ENCODE measurements around the gene MUTYH.
"Not testable (repeated sequence)": the region's sequence is repeated elsewhere in the genome, so short reads cannot be mapped to it uniquely, and the experiment has no call there.

MUTYH gene

GRCh38 chr1:45365051-45365450, 24.8 kb upstream of the MUTYH start:
- no peak overlapping the region for H3K4me3 ChIP-seq (ENCODE audit: low read length)
- H3K36me3 ChIP-seq (ENCODE audit: insufficient read depth, low read length), result no peaks in the 10 kb centered on the region
- H2AFZ ChIP-seq (ENCODE audit: low read depth, low read length), result no peak overlapping the region
- H3K4me1 ChIP-seq (ENCODE audit: insufficient read depth, low read length), result peaks cover 2% of the 10 kb centered on the region
- H3K27me3 ChIP-seq (ENCODE audit: insufficient read depth, low read length), result peaks cover 10% of the 10 kb centered on the region
- H3K9me3 ChIP-seq (ENCODE audit: low read length), result no peaks in the 10 kb centered on the region

GRCh38 chr1:45364294-45364693, 24.1 kb upstream of the MUTYH start:
- no peak overlapping the region for H3K4me3 ChIP-seq (ENCODE audit: low read length)
- no peaks in the 10 kb centered on the region for H3K36me3 ChIP-seq (ENCODE audit: insufficient read depth, low read length)
- peaks cover 10% of the 10 kb centered on the region for H3K27me3 ChIP-seq (ENCODE audit: insufficient read depth, low read length)
- H3K4me1 ChIP-seq (ENCODE audit: insufficient read depth, low read length), result peaks cover 4% of the 10 kb centered on the region
- no peak overlapping the region for H2AFZ ChIP-seq (ENCODE audit: low read depth, low read length)
- H3K9me3 ChIP-seq (ENCODE audit: low read length), result no peaks in the 10 kb centered on the region

- not testable (repeated sequence) for H3K4me3 ChIP-seq (ENCODE audit: low read length); H3K4me1 ChIP-seq (ENCODE audit: insufficient read depth, low read length)
- peaks cover 10% of the 10 kb centered on the region for H3K27me3 ChIP-seq (ENCODE audit: insufficient read depth, low read length)
These were observed 20.7 kb upstream of the MUTYH start for GRCh38 chr1:45360981-45361380.

GRCh38 chr1:45359882-45360513, 19.8 kb upstream of the MUTYH start:
- H3K27me3 ChIP-seq (ENCODE audit: insufficient read depth, low read length), result peaks cover 9% of the 10 kb centered on the region
- no peaks in the 10 kb centered on the region for H3K36me3 ChIP-seq (ENCODE audit: insufficient read depth, low read length)
- peaks cover 4% of the 10 kb centered on the region for H3K4me1 ChIP-seq (ENCODE audit: insufficient read depth, low read length)
- peak overlapping the region; percentile 8 for H2AFZ ChIP-seq (ENCODE audit: low read depth, low read length)
- H3K9me3 ChIP-seq (ENCODE audit: low read length), result no peaks in the 10 kb centered on the region
- H3K4me3 ChIP-seq (ENCODE audit: low read length), result no peak overlapping the region

More at GRCh38 chr1:45360981-45361380, 20.7 kb upstream of the MUTYH start:
- H2AFZ ChIP-seq (ENCODE audit: low read depth, low read length); H3K36me3 ChIP-seq (ENCODE audit: insufficient read depth, low read length); H3K9me3 ChIP-seq (ENCODE audit: low read length): not testable (repeated sequence)

- H3K9me3 ChIP-seq (ENCODE audit: low read length), result no peaks in the 10 kb centered on the region
- H2AFZ ChIP-seq (ENCODE audit: low read depth, low read length), result no peak overlapping the region
- no peak overlapping the region for H3K4me3 ChIP-seq (ENCODE audit: low read length)
- H3K27me3 ChIP-seq (ENCODE audit: insufficient read depth, low read length), result no peaks in the 10 kb centered on the region
- H3K36me3 ChIP-seq (ENCODE audit: insufficient read depth, low read length), result no peaks in the 10 kb centered on the region
- H3K4me1 ChIP-seq (ENCODE audit: insufficient read depth, low read length), result peaks cover 4% of the 10 kb centered on the region
These were observed 15.9 kb upstream of the MUTYH start for GRCh38 chr1:45356186-45356585.

GRCh38 chr1:45355683-45356082, 15.4 kb upstream of the MUTYH start:
- Histone ChIP-seq H3K36me3 (ENCODE audit: insufficient read depth, low read length) (no peaks in the 10 kb centered on the region), H3K27me3 (ENCODE audit: insufficient read depth, low read length) (no peaks in the 10 kb centered on the region)

GRCh38 chr1:45354838-45355237, 14.6 kb upstream of the MUTYH start:
- no peak overlapping the region for H3K4me3 ChIP-seq (ENCODE audit: low read length)
- H2AFZ ChIP-seq (ENCODE audit: low read depth, low read length), result no peak overlapping the region
- peaks cover under 1% of the 10 kb centered on the region for H3K4me1 ChIP-seq (ENCODE audit: insufficient read depth, low read length)
- no peaks in the 10 kb centered on the region for H3K36me3 ChIP-seq (ENCODE audit: insufficient read depth, low read length)
- no peaks in the 10 kb centered on the region for H3K9me3 ChIP-seq (ENCODE audit: low read length)
- no peaks in the 10 kb centered on the region for H3K27me3 ChIP-seq (ENCODE audit: insufficient read depth, low read length)

More at GRCh38 chr1:45355683-45356082, 15.4 kb upstream of the MUTYH start:
- Histone ChIP-seq H2AFZ (ENCODE audit: low read depth, low read length) (no peak overlapping the region), H3K4me3 (ENCODE audit: low read length) (no peak overlapping the region), H3K4me1 (ENCODE audit: insufficient read depth, low read length) (peaks cover 4% of the 10 kb centered on the region), H3K9me3 (ENCODE audit: low read length) (no peaks in the 10 kb centered on the region)

- Histone ChIP-seq H3K9me3 (ENCODE audit: low read length) (no peaks in the 10 kb centered on the region), H3K36me3 (ENCODE audit: insufficient read depth, low read length) (no peaks in the 10 kb centered on the region), H2AFZ (ENCODE audit: low read depth, low read length) (no peak overlapping the region), H3K4me1 (ENCODE audit: insufficient read depth, low read length) (no peaks in the 10 kb centered on the region), H3K4me3 (ENCODE audit: low read length) (no peak overlapping the region), H3K27me3 (ENCODE audit: insufficient read depth, low read length) (no peaks in the 10 kb centered on the region)
These were observed 13.4 kb upstream of the MUTYH start for GRCh38 chr1:45353685-45354084.

GRCh38 chr1:45351508-45351907, 11.3 kb upstream of the MUTYH start:
- Histone ChIP-seq H2AFZ (ENCODE audit: low read depth, low read length) (no peak overlapping the region), H3K9me3 (ENCODE audit: low read length) (no peaks in the 10 kb centered on the region), H3K4me1 (ENCODE audit: insufficient read depth, low read length) (no peaks in the 10 kb centered on the region)

GRCh38 chr1:45348966-45349677, 8.9 kb upstream of the MUTYH start:
- Histone ChIP-seq H3K27me3 (ENCODE audit: insufficient read depth, low read length) (no peaks in the 10 kb centered on the region), H3K36me3 (ENCODE audit: insufficient read depth, low read length) (peaks cover 8% of the 10 kb centered on the region), H2AFZ (ENCODE audit: low read depth, low read length) (no peak overlapping the region), H3K9me3 (ENCODE audit: low read length) (no peaks in the 10 kb centered on the region), H3K4me3 (ENCODE audit: low read length) (no peak overlapping the region), H3K4me1 (ENCODE audit: insufficient read depth, low read length) (no peaks in the 10 kb centered on the region)

More at GRCh38 chr1:45351508-45351907, 11.3 kb upstream of the MUTYH start:
- no peaks in the 10 kb centered on the region for H3K27me3 ChIP-seq (ENCODE audit: insufficient read depth, low read length)
- no peak overlapping the region for H3K4me3 ChIP-seq (ENCODE audit: low read length)
- H3K36me3 ChIP-seq (ENCODE audit: insufficient read depth, low read length), result no peaks in the 10 kb centered on the region

GRCh38 chr1:45348609-45348965, 8.3 kb upstream of the MUTYH start:
- no peak overlapping the region for H2AFZ ChIP-seq (ENCODE audit: low read depth, low read length)
- no peaks in the 10 kb centered on the region for H3K27me3 ChIP-seq (ENCODE audit: insufficient read depth, low read length)
- no peak overlapping the region for H3K4me3 ChIP-seq (ENCODE audit: low read length)
- peaks cover 13% of the 10 kb centered on the region for H3K36me3 ChIP-seq (ENCODE audit: insufficient read depth, low read length)
- H3K9me3 ChIP-seq (ENCODE audit: low read length), result no peaks in the 10 kb centered on the region
- H3K4me1 ChIP-seq (ENCODE audit: insufficient read depth, low read length), result no peaks in the 10 kb centered on the region

- no peak overlapping the region for H3K4me3 ChIP-seq (ENCODE audit: low read length)
These were observed 7.8 kb upstream of the MUTYH start for GRCh38 chr1:45348020-45348419.

GRCh38 chr1:45346473-45346872, 6.2 kb upstream of the MUTYH start:
- Histone ChIP-seq H3K4me1 (ENCODE audit: insufficient read depth, low read length) (no peaks in the 10 kb centered on the region), H3K27me3 (ENCODE audit: insufficient read depth, low read length) (no peaks in the 10 kb centered on the region), H3K9me3 (ENCODE audit: low read length) (no peaks in the 10 kb centered on the region), H3K4me3 (ENCODE audit: low read length) (no peak overlapping the region), H2AFZ (ENCODE audit: low read depth, low read length) (no peak overlapping the region), H3K36me3 (ENCODE audit: insufficient read depth, low read length) (peaks cover 33% of the 10 kb centered on the region)

More at GRCh38 chr1:45348020-45348419, 7.8 kb upstream of the MUTYH start:
- H3K36me3 ChIP-seq (ENCODE audit: insufficient read depth, low read length), result peaks cover 19% of the 10 kb centered on the region
- no peak overlapping the region for H2AFZ ChIP-seq (ENCODE audit: low read depth, low read length)
- no peaks in the 10 kb centered on the region for H3K9me3 ChIP-seq (ENCODE audit: low read length)
- H3K4me1 ChIP-seq (ENCODE audit: insufficient read depth, low read length), result no peaks in the 10 kb centered on the region
- H3K27me3 ChIP-seq (ENCODE audit: insufficient read depth, low read length), result no peaks in the 10 kb centered on the region

All from neuron (in vitro differentiated cells).